ENCODE measurements around the gene LCE3D. TPM values are rescaled to one million over a fixed set of nuclear protein-coding genes. Genes with fewer than 3 reads are reported as not detected.

Gene LCE3D
- total RNA-seq, 1 donor from 2014 or later: not detected

GRCh38 chr1:152533327-152533938, 46.9 kb downstream of the LCE3D start:
- DNase-seq (ENCODE audit: low spot score in 2 of 2): no peak
- FAIRE-seq: no peak

Small RNA genes within 50 kb of the gene (small RNA-seq; reads per million reads assigned to genes)
- not detected for gene LCE3A
- not detected for gene LCE3B

Other genes with a start within 250 kb of the LCE3D start
- gene FLG2, start 220.5 kb downstream of the LCE3D start, total RNA-seq: not detected
- gene CRNN, start 166.3 kb downstream of the LCE3D start, total RNA-seq: not detected
- gene LCE5A, start 69.7 kb downstream of the LCE3D start, total RNA-seq: not detected
- gene CRCT1, start 66.0 kb downstream of the LCE3D start, total RNA-seq: not detected
- gene LCE3E, start 13.7 kb downstream of the LCE3D start, total RNA-seq: not detected
- not detected for gene LCE3C, start 19.7 kb upstream of the LCE3D start, total RNA-seq
- gene LCE3B, start 33.3 kb upstream of the LCE3D start, total RNA-seq: not detected
- not detected for gene LCE3A, start 42.6 kb upstream of the LCE3D start, total RNA-seq
- not detected for gene LCE2D, start 82.9 kb upstream of the LCE3D start, total RNA-seq
- not detected for gene LCE2C, start 94.8 kb upstream of the LCE3D start, total RNA-seq
- not detected for gene LCE2B, start 105.6 kb upstream of the LCE3D start, total RNA-seq
- gene LCE2A, start 117.8 kb upstream of the LCE3D start, total RNA-seq: not detected
- not detected for gene LCE4A, start 127.6 kb upstream of the LCE3D start, total RNA-seq
- not detected for gene KPRP, start 177.5 kb upstream of the LCE3D start, total RNA-seq
- not detected for gene LCE1F, start 194.6 kb upstream of the LCE3D start, total RNA-seq
- not detected for gene LCE1E, start 205.7 kb upstream of the LCE3D start, total RNA-seq
- not detected for gene LCE1D, start 216.2 kb upstream of the LCE3D start, total RNA-seq
- not detected for gene LCE1C, start 226.1 kb upstream of the LCE3D start, total RNA-seq
- not detected for gene LCE1B, start 231.5 kb upstream of the LCE3D start, total RNA-seq
- not detected for gene LCE1A, start 247.0 kb upstream of the LCE3D start, total RNA-seq